Type B pancreatic cell (in vitro differentiated cells): ENCODE measurements around the gene PTH1R. TPM values are rescaled to one million over a fixed set of nuclear protein-coding genes. Genes with fewer than 3 reads are reported as not detected.

Source experiments
- DNase-seq: peaks from one replicate; pipeline ENCODE4 v3.0.0; 2021; ENCODE audit warnings: mixed read lengths; ENCODE audit not compliant: unreplicated experiment; ENCODE audit errors: extremely low spot score
- H3K27ac Mint-ChIP-seq: 2 replicates; pipeline ENCODE4 v1.8.0; 2021; ENCODE audit warnings: mild to moderate bottlenecking, mixed read lengths
- H3K27me3 Mint-ChIP-seq: 2 replicates; pipeline ENCODE4 v1.8.0; 2021; ENCODE audit warnings: mixed read lengths
- H3K36me3 Mint-ChIP-seq: 2 replicates; pipeline ENCODE4 v1.8.0; 2021; ENCODE audit warnings: mixed read lengths
- H3K4me1 Mint-ChIP-seq: one replicate; pipeline ENCODE4 v1.8.0; 2021; ENCODE audit warnings: mixed read lengths; ENCODE audit not compliant: unreplicated experiment
- H3K4me3 Mint-ChIP-seq: 2 replicates; pipeline ENCODE4 v1.8.0; 2021; ENCODE audit warnings: mild to moderate bottlenecking, mixed read lengths
- H3K9me3 Mint-ChIP-seq: 2 replicates; pipeline ENCODE4 v1.8.0; 2021; ENCODE audit warnings: mixed read lengths
- CTCF ChIP-seq: fragments of 200-600 bp; sonication (generic); conservative IDR thresholded peaks from 2 replicates; pipeline ENCODE4 v1.5.0; 2021; ENCODE audit warnings: antibody characterized with exemption, mild to moderate bottlenecking
- total RNA-seq: library from RNA; stranded (reverse); gene quantifications from 2 replicates; pipeline ENCODE4 v1.2.1, GENCODE V29; 2021; ENCODE audit warnings: low replicate concordance

PTH1R gene
- total RNA-seq, 1 donor from 2014 or later: 63.0 TPM

DNA sequence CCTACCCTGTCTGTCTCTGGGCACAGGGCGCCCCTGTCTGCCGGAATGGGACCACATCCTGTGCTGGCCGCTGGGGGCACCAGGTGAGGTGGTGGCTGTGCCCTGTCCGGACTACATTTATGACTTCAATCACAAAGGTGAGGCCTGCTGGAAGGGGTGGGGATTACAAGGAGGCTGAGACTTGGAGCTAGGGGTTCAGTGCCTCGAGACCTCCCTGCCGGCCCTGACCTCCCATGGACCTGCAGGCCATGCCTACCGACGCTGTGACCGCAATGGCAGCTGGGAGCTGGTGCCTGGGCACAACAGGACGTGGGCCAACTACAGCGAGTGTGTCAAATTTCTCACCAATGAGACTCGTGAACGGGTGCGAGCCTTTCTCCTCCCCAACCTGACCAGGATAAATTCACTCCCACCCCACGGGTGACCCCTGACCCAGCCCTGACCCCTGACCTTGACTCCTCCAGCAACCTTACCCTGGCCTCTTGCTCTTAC is 20.4 kb downstream of the PTH1R start:
- peaks cover 3% of the 10 kb centered on the region for H3K36me3 Mint-ChIP-seq
- H3K4me3 Mint-ChIP-seq: no peak overlapping the region
- no peaks in the 10 kb centered on the region for H3K9me3 Mint-ChIP-seq
- peaks cover 15% of the 10 kb centered on the region for H3K4me1 Mint-ChIP-seq
- no peak for TF ChIP-seq CTCF
- no peak overlapping the region for H3K27ac Mint-ChIP-seq
- no peak for DNase-seq
- H3K27me3 Mint-ChIP-seq: peaks cover 7% of the 10 kb centered on the region

GRCh38 chr3:46898321-46899150 is 21.0 kb downstream of the PTH1R start:
- H3K4me3 Mint-ChIP-seq: no peak overlapping the region
- H3K9me3 Mint-ChIP-seq: no peaks in the 10 kb centered on the region
- no peak overlapping the region for H3K27ac Mint-ChIP-seq
- peaks cover 15% of the 10 kb centered on the region for H3K4me1 Mint-ChIP-seq
- H3K27me3 Mint-ChIP-seq: peaks cover 7% of the 10 kb centered on the region
- peaks cover 3% of the 10 kb centered on the region for H3K36me3 Mint-ChIP-seq
- TF ChIP-seq CTCF: no peak
- DNase-seq: no peak

DNA sequence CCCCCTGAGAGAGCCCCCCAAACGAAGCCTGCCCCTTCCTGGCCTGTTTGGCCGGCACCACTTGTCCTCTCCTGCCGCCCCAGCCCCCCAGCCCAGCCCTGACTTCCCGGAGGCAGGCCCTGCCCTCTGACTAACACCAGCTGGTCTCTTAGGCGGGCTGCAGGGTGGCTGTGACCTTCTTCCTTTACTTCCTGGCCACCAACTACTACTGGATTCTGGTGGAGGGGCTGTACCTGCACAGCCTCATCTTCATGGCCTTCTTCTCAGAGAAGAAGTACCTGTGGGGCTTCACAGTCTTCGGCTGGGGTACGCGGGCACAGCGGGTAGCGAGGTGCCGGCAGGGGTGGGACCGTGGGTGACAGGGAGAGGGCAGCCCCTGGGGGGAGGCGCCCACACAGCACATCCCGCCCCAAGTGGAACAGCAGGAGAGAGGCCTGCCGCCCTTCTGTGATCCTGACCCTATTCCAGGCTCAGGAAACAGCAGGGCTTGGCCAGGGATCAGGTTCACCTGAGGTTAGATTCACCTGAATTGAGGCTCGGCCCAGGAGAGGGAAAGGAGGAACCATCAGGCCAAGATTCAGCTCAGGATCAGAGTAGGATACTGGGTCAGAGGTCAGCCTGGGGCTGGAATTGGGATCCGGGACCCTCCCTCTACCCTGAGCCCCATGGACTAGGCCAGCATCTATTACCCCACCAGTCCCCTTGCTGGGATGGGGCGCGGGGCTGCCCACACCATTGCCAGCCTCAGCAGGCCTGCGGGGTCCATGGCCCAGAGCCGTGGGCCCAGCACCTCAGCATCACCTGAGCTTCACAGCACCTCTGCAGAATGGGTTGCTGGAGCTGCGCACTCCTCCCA is 21.9 kb downstream of the PTH1R start:
- H3K27ac Mint-ChIP-seq: no peak overlapping the region
- DNase-seq: no peak
- H3K4me3 Mint-ChIP-seq: no peak overlapping the region
- H3K4me1 Mint-ChIP-seq: peaks cover 12% of the 10 kb centered on the region
- no peak for TF ChIP-seq CTCF
- H3K9me3 Mint-ChIP-seq: no peaks in the 10 kb centered on the region
- H3K36me3 Mint-ChIP-seq: peaks cover 3% of the 10 kb centered on the region
- peaks cover 4% of the 10 kb centered on the region for H3K27me3 Mint-ChIP-seq

- Mint-ChIP-seq H3K4me3 (no peak overlapping the region), H3K27me3 (peaks cover 4% of the 10 kb centered on the region), H3K4me1 (peaks cover 11% of the 10 kb centered on the region), H3K27ac (no peak overlapping the region), H3K36me3 (peaks cover 3% of the 10 kb centered on the region), H3K9me3 (no peaks in the 10 kb centered on the region)
- TF ChIP-seq CTCF: no peak
- DNase-seq: no peak
Measured at GRCh38 chr3:46900007-46900292, 22.4 kb downstream of the PTH1R start.

DNA sequence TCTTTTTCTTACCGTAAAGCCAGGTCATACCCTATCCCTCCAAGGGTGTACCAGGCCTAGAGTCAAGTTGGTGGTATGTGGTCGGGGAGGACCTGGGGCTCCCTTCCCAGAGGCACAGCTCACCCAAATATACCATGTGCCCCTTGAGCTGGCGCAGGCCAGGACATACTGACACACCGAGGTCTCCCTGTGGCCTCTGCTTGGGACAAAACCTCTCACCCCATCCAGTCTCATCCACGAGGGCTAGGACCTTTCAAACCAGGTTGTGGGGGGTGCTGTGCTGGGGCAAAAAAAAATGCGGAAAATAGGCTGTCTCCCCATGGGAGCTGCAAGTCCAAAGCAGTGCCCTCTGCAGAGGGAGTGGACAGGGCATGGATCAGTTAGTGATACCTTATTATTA is 22.8 kb downstream of the PTH1R start:
- H3K36me3 Mint-ChIP-seq: peaks cover under 1% of the 10 kb centered on the region
- DNase-seq: no peak
- peaks cover 7% of the 10 kb centered on the region for H3K4me1 Mint-ChIP-seq
- H3K27me3 Mint-ChIP-seq: peaks cover under 1% of the 10 kb centered on the region
- no peaks in the 10 kb centered on the region for H3K9me3 Mint-ChIP-seq
- no peak overlapping the region for H3K4me3 Mint-ChIP-seq
- no peak for TF ChIP-seq CTCF
- H3K27ac Mint-ChIP-seq: no peak overlapping the region
